ENCODE measurements around the gene RPL5.

DNA sequence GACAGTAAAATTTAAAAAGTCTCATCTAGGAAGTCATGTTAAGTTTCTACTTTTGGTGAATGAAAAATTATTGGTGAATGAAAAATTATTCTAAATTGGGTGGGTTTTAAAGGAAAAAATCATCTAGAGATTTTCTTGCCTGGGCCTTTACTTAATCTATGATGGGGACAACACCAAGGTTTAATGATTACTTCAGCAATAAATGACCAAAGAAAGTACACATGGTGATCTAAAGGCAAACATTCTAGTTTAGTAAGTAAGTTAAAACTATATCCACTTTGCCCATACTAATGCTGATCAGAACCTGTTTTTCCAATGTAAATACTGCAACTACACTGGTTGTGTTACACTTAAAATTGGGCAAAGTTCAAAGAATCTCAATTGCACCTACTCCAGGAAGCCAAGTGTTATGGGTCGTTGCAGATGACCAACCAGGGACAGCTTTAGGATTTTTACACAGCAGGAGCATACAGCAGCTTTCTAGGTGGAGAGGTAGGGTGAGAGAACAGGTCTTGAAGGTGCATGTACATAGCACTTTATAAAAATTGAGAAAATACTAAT lies 14.6 kb upstream of the RPL5 start:
- TF ChIP-seq POLR2A (IDR thresholded peaks at IDR 0.05), result no peak
- TF ChIP-seq, protein P1, sequence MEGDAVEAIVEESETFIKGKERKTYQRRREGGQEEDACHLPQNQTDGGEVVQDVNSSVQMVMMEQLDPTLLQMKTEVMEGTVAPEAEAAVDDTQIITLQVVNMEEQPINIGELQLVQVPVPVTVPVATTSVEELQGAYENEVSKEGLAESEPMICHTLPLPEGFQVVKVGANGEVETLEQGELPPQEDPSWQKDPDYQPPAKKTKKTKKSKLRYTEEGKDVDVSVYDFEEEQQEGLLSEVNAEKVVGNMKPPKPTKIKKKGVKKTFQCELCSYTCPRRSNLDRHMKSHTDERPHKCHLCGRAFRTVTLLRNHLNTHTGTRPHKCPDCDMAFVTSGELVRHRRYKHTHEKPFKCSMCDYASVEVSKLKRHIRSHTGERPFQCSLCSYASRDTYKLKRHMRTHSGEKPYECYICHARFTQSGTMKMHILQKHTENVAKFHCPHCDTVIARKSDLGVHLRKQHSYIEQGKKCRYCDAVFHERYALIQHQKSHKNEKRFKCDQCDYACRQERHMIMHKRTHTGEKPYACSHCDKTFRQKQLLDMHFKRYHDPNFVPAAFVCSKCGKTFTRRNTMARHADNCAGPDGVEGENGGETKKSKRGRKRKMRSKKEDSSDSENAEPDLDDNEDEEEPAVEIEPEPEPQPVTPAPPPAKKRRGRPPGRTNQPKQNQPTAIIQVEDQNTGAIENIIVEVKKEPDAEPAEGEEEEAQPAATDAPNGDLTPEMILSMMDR (IDR thresholded peaks at IDR 0.05), result no peak

All from right lobe of liver (tissue), 4 donors.